ENCODE results near the gene ATXN10.

- TF ChIP-seq CTCF (IDR thresholded peaks at IDR 0.05; ENCODE audit: low read depth, low read length) (no peak), EZH2phosphoT487 (IDR thresholded peaks at IDR 0.05; ENCODE audit: low read depth) (no peak)
Measured at GRCh38 chr22:45707605-45708004, 36.0 kb downstream of the ATXN10 start.

All from OCI-LY3 (cell line).